ENCODE results near the gene ZNF532. TPM values are rescaled to one million over a fixed set of nuclear protein-coding genes. Genes with fewer than 3 reads are reported as not detected.

The ZNF532 gene
- total RNA-seq, 4 donors from 2014 or later: 48.3 to 128 (median 96.2) TPM

DNA sequence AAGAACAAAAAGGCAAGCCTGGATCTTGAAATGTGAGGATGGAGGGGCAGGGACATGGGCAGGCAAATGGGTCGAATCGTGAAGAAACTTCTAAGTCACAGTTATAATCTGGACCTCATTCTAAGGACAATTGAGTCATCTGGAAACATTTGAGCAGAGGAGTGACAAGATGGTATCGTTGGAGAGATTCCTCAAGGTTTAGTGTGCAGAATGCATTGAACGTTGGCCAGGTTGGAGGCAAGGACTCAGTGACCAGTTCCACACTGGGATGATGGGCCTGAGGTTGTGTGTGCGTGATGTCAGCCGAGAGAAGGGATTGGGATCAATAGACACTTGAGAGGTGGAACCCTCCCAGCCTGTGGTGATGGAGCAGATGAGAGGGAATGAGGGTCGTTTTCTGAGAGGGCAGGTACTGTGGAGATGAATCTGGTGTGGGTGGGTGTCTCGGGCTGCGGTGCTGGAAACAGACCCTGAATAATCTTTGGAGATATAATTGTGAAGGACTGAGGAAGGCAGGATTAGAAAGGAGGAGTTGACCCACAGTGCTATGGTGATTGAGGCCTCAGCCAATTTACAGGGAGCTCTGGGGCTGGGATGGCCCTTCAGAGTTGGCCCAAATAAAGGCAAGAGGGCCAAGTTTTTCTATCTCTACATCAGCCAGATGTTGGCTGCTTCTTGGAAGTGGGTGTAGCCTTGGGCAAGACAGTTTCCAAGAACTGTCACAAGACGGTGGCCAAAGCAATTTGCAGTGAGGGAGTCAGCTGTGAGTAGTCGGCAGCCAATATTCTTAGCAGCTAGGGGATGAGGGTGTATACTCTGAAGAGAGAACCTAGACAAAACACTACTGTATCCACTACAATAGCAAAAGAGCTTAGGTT, 5.8 kb upstream of the ZNF532 start:
- 64 to 65% methylated on average over 8 to 10 of the region's 11 CpGs for WGBS, 2 donors (ENCODE audit: low coverage in 1 of 2)
- no peak overlapping the region for H3K4me3 ChIP-seq
- H3K4me1 ChIP-seq: peaks cover 0 to 52% (median 4%) of the 10 kb centered on the region in 3 donors
- H3K27ac ChIP-seq: peak overlapping the region in 1 of 4 donors; percentile 98
- no peaks in the 10 kb centered on the region for H3K36me3 ChIP-seq
- no peaks in the 10 kb centered on the region for H3K9me3 ChIP-seq
- TF ChIP-seq POLR2A (IDR thresholded peaks at IDR 0.05): no peak
- TF ChIP-seq POLR2AphosphoS5 (IDR thresholded peaks at IDR 0.05): peak; percentile 75
- no peaks in the 10 kb centered on the region for H3K27me3 ChIP-seq
- ATAC-seq: peak; percentile 68

DNA sequence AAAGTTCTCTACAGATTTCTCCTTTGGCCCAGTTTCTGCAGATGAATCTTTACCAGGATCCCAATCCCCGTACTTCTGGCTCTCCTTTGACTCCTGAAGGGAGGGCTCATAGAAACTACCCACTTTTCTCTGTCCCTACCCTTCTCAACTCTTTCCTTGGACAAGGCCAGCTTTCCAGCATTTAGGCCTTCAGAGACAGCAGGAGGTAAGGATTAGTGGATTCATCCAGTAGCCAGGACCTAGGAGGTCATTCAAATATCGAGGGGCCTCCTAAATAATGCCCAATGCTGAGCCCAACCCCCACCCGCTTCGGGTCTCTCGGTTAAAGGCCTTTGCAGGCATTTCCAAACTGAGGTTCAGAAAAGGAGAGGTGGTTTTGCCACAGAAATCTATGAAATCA, 4.8 kb upstream of the ZNF532 start:
- Histone ChIP-seq H3K27me3 (no peaks in the 10 kb centered on the region), H3K4me1 (peaks cover 0 to 63% (median 14%) of the 10 kb centered on the region in 3 donors), H3K9me3 (no peaks in the 10 kb centered on the region), H3K4me3 (no peak overlapping the region), H3K36me3 (no peaks in the 10 kb centered on the region), H3K27ac (peak overlapping the region in 3 of 4 donors; percentile 19 to 98 (median 25))
- TF ChIP-seq POLR2AphosphoS5 (IDR thresholded peaks at IDR 0.05) (no peak), EP300 (IDR thresholded peaks at IDR 0.05) (no peak), POLR2A (IDR thresholded peaks at IDR 0.05) (no peak)
- TF ChIP-seq, protein P1, sequence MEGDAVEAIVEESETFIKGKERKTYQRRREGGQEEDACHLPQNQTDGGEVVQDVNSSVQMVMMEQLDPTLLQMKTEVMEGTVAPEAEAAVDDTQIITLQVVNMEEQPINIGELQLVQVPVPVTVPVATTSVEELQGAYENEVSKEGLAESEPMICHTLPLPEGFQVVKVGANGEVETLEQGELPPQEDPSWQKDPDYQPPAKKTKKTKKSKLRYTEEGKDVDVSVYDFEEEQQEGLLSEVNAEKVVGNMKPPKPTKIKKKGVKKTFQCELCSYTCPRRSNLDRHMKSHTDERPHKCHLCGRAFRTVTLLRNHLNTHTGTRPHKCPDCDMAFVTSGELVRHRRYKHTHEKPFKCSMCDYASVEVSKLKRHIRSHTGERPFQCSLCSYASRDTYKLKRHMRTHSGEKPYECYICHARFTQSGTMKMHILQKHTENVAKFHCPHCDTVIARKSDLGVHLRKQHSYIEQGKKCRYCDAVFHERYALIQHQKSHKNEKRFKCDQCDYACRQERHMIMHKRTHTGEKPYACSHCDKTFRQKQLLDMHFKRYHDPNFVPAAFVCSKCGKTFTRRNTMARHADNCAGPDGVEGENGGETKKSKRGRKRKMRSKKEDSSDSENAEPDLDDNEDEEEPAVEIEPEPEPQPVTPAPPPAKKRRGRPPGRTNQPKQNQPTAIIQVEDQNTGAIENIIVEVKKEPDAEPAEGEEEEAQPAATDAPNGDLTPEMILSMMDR (IDR thresholded peaks at IDR 0.05): no peak
- ATAC-seq: no peak
- WGBS, 2 donors (ENCODE audit: low coverage in 1 of 2): 33 to 64% methylated on average over 1 to 3 of the region's 5 CpGs

DNA sequence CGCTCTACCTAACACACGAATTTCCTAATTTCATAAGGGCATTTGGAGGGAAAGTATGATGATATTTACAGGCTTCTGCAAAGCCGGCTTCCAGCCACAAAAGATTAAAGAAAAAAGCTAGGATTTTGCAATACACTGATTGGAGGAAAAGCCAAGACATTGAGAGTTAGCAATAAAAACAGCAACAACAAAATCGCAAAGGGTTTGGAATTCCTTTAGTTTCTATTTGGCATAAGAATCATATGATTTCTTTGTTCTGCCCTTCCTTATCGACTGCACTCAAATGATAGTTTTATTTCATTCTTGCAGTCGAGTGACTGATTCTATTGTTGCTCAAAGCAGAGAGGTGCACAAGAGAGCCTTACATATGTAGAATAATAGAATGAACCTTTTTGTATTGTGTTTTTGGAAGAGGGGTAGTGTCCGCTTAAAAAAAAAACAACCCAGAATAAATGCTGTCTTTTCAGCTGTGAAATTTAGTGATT, 3.9 kb upstream of the ZNF532 start:
- no peak overlapping the region for H3K4me3 ChIP-seq

GRCh38 chr18:58861353-58861752, 3.3 kb upstream of the ZNF532 start:
- H3K4me1 ChIP-seq: peaks cover 0 to 77% (median 26%) of the 10 kb centered on the region in 3 donors
- peak overlapping the region in 1 of 4 donors; percentile 98 for H3K27ac ChIP-seq

More for the DNA sequence above, 3.9 kb upstream of the ZNF532 start:
- H3K4me1 ChIP-seq: peaks cover 0 to 71% (median 21%) of the 10 kb centered on the region in 3 donors
- no peaks in the 10 kb centered on the region for H3K27me3 ChIP-seq
- ATAC-seq: no peak
- H3K9me3 ChIP-seq: no peaks in the 10 kb centered on the region
- H3K36me3 ChIP-seq: no peaks in the 10 kb centered on the region
- TF ChIP-seq EP300 (IDR thresholded peaks at IDR 0.05): no peak
- no peak for TF ChIP-seq POLR2AphosphoS5 (IDR thresholded peaks at IDR 0.05)
- TF ChIP-seq, protein P1 (IDR thresholded peaks at IDR 0.05): no peak
- TF ChIP-seq POLR2A (IDR thresholded peaks at IDR 0.05): no peak
- 33 to 57% methylated on average over 7 of the region's 7 CpGs for WGBS, 2 donors (ENCODE audit: low coverage in 1 of 2)
- peak overlapping the region in 1 of 4 donors; percentile 98 for H3K27ac ChIP-seq

DNA sequence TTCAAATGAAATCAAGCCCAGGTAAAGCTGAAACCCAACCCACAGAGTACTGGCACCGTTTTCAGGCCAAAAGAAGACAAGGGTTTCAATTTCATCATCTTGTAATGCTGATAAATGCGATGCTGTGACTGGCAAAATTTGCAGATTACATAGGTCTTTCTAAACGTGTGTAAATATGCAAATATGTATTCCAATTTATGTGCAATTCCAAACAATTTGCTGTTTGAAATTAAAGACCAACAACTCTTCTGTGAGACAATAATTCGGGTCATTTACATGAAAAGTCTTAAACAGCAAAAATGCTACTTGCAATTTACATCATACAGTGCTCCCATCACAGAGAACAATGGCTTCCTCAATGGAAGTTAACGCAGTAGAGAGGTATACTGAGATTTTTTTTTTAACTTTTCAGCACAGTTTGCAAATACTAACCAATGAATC, 2.8 kb upstream of the ZNF532 start:
- Histone ChIP-seq H3K4me1 (peaks cover 0 to 82% (median 26%) of the 10 kb centered on the region in 3 donors), H3K27me3 (no peaks in the 10 kb centered on the region), H3K9me3 (no peaks in the 10 kb centered on the region), H3K27ac (peak overlapping the region in 2 of 4 donors; percentile 95 to 98), H3K4me3 (no peak overlapping the region), H3K36me3 (no peaks in the 10 kb centered on the region)
- TF ChIP-seq POLR2A (IDR thresholded peaks at IDR 0.05) (no peak), POLR2AphosphoS5 (IDR thresholded peaks at IDR 0.05) (no peak), EP300 (IDR thresholded peaks at IDR 0.05) (no peak)
- TF ChIP-seq, protein P1 (IDR thresholded peaks at IDR 0.05): no peak
- ATAC-seq: no peak
- 82 to 86% methylated on average over 5 of the region's 5 CpGs for WGBS, 2 donors (ENCODE audit: low coverage in 1 of 2)

More at GRCh38 chr18:58861353-58861752, 3.3 kb upstream of the ZNF532 start:
- no peak overlapping the region for H3K4me3 ChIP-seq
- ATAC-seq: no peak
- TF ChIP-seq, protein P1 (IDR thresholded peaks at IDR 0.05): no peak
- TF ChIP-seq EP300 (IDR thresholded peaks at IDR 0.05) (no peak), POLR2A (IDR thresholded peaks at IDR 0.05) (no peak), POLR2AphosphoS5 (IDR thresholded peaks at IDR 0.05) (no peak)
- no peaks in the 10 kb centered on the region for H3K27me3 ChIP-seq
- H3K9me3 ChIP-seq: no peaks in the 10 kb centered on the region
- no peaks in the 10 kb centered on the region for H3K36me3 ChIP-seq
- WGBS, 2 donors (ENCODE audit: low coverage in 1 of 2): 82 to 93% methylated on average over 3 of the region's 3 CpGs
